Breast epithelium (tissue), 3 donors: ENCODE measurements around the gene KANK3.

Experiments
- POLR2A ChIP-seq: fragments of 450-650 bp; IDR thresholded peaks from one replicate; pipeline ENCODE4 v1.6.1; 2016; ENCODE audit warnings: antibody characterized with exemption, mild to moderate bottlenecking, moderate library complexity
- TF ChIP-seq, protein P1 (sequence below), 3 donors: fragments of 450-650 bp; IDR thresholded peaks; one replicate each; pipeline ENCODE4 v1.5.1; 2016 to 2017; ENCODE audit warnings: antibody characterized with exemption in 3 of 3, mild to moderate bottlenecking in 3 of 3, moderate library complexity in 3 of 3

DNA sequence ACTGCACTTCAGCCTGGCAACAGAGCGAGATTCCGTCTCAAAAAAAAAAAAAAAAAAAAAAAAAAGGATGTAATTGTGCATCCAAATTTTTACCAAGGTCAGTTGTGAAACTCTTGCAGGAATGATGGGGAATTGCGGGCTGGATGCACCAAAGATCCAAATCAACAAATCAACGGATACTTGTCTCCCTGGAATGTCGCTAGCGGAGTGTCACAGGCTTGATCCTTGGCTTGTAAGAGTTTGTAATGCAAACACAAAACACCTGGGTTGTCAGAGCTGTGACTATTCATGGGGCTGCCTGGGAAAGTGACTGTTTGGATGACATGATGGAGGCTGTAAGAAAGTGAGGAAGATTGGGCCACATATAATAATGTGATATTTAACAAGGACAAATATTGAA is 4.2 kb downstream of the KANK3 start:
- no peak for TF ChIP-seq POLR2A
- TF ChIP-seq, protein P1, sequence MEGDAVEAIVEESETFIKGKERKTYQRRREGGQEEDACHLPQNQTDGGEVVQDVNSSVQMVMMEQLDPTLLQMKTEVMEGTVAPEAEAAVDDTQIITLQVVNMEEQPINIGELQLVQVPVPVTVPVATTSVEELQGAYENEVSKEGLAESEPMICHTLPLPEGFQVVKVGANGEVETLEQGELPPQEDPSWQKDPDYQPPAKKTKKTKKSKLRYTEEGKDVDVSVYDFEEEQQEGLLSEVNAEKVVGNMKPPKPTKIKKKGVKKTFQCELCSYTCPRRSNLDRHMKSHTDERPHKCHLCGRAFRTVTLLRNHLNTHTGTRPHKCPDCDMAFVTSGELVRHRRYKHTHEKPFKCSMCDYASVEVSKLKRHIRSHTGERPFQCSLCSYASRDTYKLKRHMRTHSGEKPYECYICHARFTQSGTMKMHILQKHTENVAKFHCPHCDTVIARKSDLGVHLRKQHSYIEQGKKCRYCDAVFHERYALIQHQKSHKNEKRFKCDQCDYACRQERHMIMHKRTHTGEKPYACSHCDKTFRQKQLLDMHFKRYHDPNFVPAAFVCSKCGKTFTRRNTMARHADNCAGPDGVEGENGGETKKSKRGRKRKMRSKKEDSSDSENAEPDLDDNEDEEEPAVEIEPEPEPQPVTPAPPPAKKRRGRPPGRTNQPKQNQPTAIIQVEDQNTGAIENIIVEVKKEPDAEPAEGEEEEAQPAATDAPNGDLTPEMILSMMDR (IDR thresholded peaks at IDR 0.05) = no peak
